HCT116 (cell line): ENCODE results near the gene TPRG1L. TPM values are rescaled to one million over a fixed set of nuclear protein-coding genes. Genes with fewer than 3 reads are reported as not detected.

Source experiments
- ATAC-seq: fragments of 200-7000 bp; cut with Tn5 transposase; 2 replicates; pipeline ENCODE4 v1.9.1; 2020; ENCODE audit warnings: mild to moderate bottlenecking, moderate library complexity
- BruUV-seq: library from RNA; stranded (reverse); fragments of 400-500 nt; replicated peaks from 2 replicates; lab custom pipeline; 2021; lab: Mats Ljungman, UMichigan
- CTCF ChIA-PET: fragments of 300-600 bp; sonication (Branson Sonifier 250); formaldehyde crosslinking; loops from one replicate; lab custom pipeline; 2021; ENCODE audit warnings: antibody characterized with exemption; lab: Charles Lee
- POLR2A ChIA-PET: fragments of 300-600, 350-600 bp; sonication (Branson Sonifier 250); formaldehyde crosslinking; loops from one replicate; lab custom pipeline; 2021; ENCODE audit warnings: antibody characterized with exemption; lab: Charles Lee
- RAD21 ChIA-PET, 2 experiments: fragments of 300-600 bp; sonication (Branson Sonifier 250); formaldehyde crosslinking; loops; one replicate each; lab custom pipeline; 2023; ENCODE audit warnings: low total read pairs in 2 of 2; ENCODE audit not compliant: uncharacterized antibody in 2 of 2, unreplicated experiment in 2 of 2, low non-redundant PET in 1 of 2; lab: Charles Lee
- DNase-seq: peaks from one replicate; pipeline ENCODE4 v3.0.0-alpha.2; 2010; ENCODE audit warnings: low read depth, low spot score
- H2AFZ ChIP-seq: fragments of 200-600 bp; shearing (Covaris generic), sonication (generic); 2 replicates; pipeline ENCODE4 v1.6.1; 2017; ENCODE audit warnings: low read depth, mixed run types, mixed read lengths, antibody characterized with exemption, low read length; ENCODE audit not compliant: poor library complexity, severe bottlenecking
- H3K27ac ChIP-seq: 2 replicates; pipeline ENCODE4 v1.5.1; 2012; ENCODE audit warnings: low read depth, low read length
- H3K27me3 ChIP-seq: fragments of 200-600 bp; sonication (generic); 2 replicates; pipeline ENCODE4 v1.6.1; 2016; ENCODE audit warnings: mixed run types, low read length, mixed read lengths; ENCODE audit not compliant: insufficient read depth
- H3K36me3 ChIP-seq, 2 experiments: fragments of 200-500 bp in 1 of 2; fragments of 200-600 bp in 1 of 2; sonication (Bioruptor generic) in 1 of 2; sonication (generic) in 1 of 2; 2 replicates each; pipeline versions ENCODE4 v1.5.1 to v1.6.1; 2014 to 2016; ENCODE audit warnings: low read length in 2 of 2, inconsistent platforms in 1 of 2, mixed read lengths in 1 of 2, mixed run types in 1 of 2; ENCODE audit not compliant: insufficient read depth in 2 of 2, control insufficient read depth in 1 of 2
- H3K4me1 ChIP-seq, 2 experiments: fragments of 200-600 bp in 1 of 2; sonication (generic) in 1 of 2; 2 replicates each; pipeline versions ENCODE4 v1.5.1 to v1.6.1; 2012 to 2017; ENCODE audit warnings: low read length in 2 of 2, inconsistent platforms in 1 of 2, mild to moderate bottlenecking in 1 of 2, mixed read lengths in 1 of 2, mixed run types in 1 of 2, moderate library complexity in 1 of 2; ENCODE audit not compliant: insufficient read depth in 2 of 2, control insufficient read depth in 1 of 2
- H3K4me2 ChIP-seq: fragments of 200-600 bp; sonication (generic); 2 replicates; pipeline ENCODE4 v1.6.1; 2017; ENCODE audit warnings: mixed run types, low read length, mixed read lengths
- H3K4me3 ChIP-seq, 2 experiments: fragments of 200-600 bp in 1 of 2; sonication (generic) in 1 of 2; replicated peaks in 1 of 2; 2 replicates each; pipeline ENCODE4 v1.5.1; 2011 to 2016; ENCODE audit warnings: low read length in 2 of 2, control low read depth in 1 of 2, low read depth in 1 of 2, mild to moderate bottlenecking in 1 of 2, mixed read lengths in 1 of 2, mixed run types in 1 of 2
- H3K79me2 ChIP-seq: fragments of 200-600 bp; sonication (generic); 2 replicates; pipeline ENCODE4 v1.6.1; 2017; ENCODE audit warnings: mild to moderate bottlenecking, mixed run types, low read length, moderate library complexity, mixed read lengths; ENCODE audit not compliant: insufficient read depth
- H3K9ac ChIP-seq: fragments of 200-600 bp; sonication (generic); 2 replicates; pipeline ENCODE4 v1.6.1; 2016; ENCODE audit warnings: low read length, mixed read lengths
- H3K9me2 ChIP-seq: fragments of 200-600 bp; sonication (generic), shearing (Covaris generic); 2 replicates; pipeline ENCODE4 v1.6.1; 2017; ENCODE audit warnings: mixed run types, mild to moderate bottlenecking, moderate library complexity; ENCODE audit not compliant: insufficient read depth
- H3K9me3 ChIP-seq, 2 experiments: fragments of 200-500 bp in 1 of 2; fragments of 200-600 bp in 1 of 2; sonication (Bioruptor generic) in 1 of 2; sonication (generic) in 1 of 2; 2 replicates each; pipeline ENCODE4 v1.6.1; 2014 to 2017; ENCODE audit warnings: low read length in 2 of 2, mixed read lengths in 2 of 2, inconsistent platforms in 1 of 2, low read depth in 1 of 2, mild to moderate bottlenecking in 1 of 2, mixed run types in 1 of 2, moderate library complexity in 1 of 2; ENCODE audit not compliant: control insufficient read depth in 1 of 2, insufficient read depth in 1 of 2
- H4K20me1 ChIP-seq: fragments of 200-600 bp; sonication (generic), shearing (Covaris generic); 2 replicates; pipeline ENCODE4 v1.6.1; 2017; ENCODE audit warnings: mixed run types, mild to moderate bottlenecking, moderate library complexity; ENCODE audit not compliant: insufficient read depth
- ATF3 ChIP-seq: IDR thresholded peaks from 2 replicates; pipeline ENCODE4 v1.6.1; 2012
- CBX3 ChIP-seq: IDR thresholded peaks from 2 replicates; pipeline ENCODE4 v1.6.1; 2012; ENCODE audit warnings: low read depth
- CEBPB ChIP-seq: IDR thresholded peaks from 2 replicates; pipeline ENCODE4 v1.6.1; 2012; ENCODE audit warnings: low read depth
- CTCF ChIP-seq, 3 experiments: fragments of 200-600 bp in 1 of 3; sonication (generic) in 1 of 3; IDR thresholded peaks in 2 of 3; conservative IDR thresholded peaks in 1 of 3; 2 replicates each; pipeline ENCODE4 v1.5.1; 2012 to 2017; ENCODE audit warnings: low read depth in 2 of 3, low read length in 2 of 3, antibody characterized with exemption in 1 of 3, borderline replicate concordance in 1 of 3, control low read depth in 1 of 3, mild to moderate bottlenecking in 1 of 3, mixed read lengths in 1 of 3, mixed run types in 1 of 3, moderate library complexity in 1 of 3; ENCODE audit not compliant: insufficient read depth in 1 of 3
- EGR1 ChIP-seq: IDR thresholded peaks from 2 replicates; pipeline ENCODE4 v1.6.1; 2012; ENCODE audit warnings: low read depth
- ELF1 ChIP-seq: IDR thresholded peaks from 2 replicates; pipeline ENCODE4 v1.6.1; 2012; ENCODE audit warnings: low read depth, borderline replicate concordance
- EZH2phosphoT487 ChIP-seq: fragments of 200-600 bp; IDR thresholded peaks from 2 replicates; pipeline ENCODE4 v1.6.1; 2018; ENCODE audit warnings: antibody characterized with exemption, borderline replicate concordance
- FOSL1 ChIP-seq: IDR thresholded peaks from 2 replicates; pipeline ENCODE4 v1.6.1; 2012; ENCODE audit warnings: low read depth
- JUND ChIP-seq: IDR thresholded peaks from 2 replicates; pipeline ENCODE4 v1.6.1; 2012
- POLR2A ChIP-seq: IDR thresholded peaks from 2 replicates; pipeline ENCODE4 v1.7.0; 2011; ENCODE audit warnings: borderline replicate concordance; ENCODE audit not compliant: insufficient read depth, insufficient read length; ENCODE audit errors: extremely low read depth
- POLR2AphosphoS5 ChIP-seq: IDR thresholded peaks from 2 replicates; pipeline ENCODE4 v1.6.1; 2011; ENCODE audit warnings: mild to moderate bottlenecking, low read depth, low read length, moderate library complexity
- RAD21 ChIP-seq: IDR thresholded peaks from 2 replicates; pipeline ENCODE4 v1.6.1; 2012; ENCODE audit warnings: low read depth, mild to moderate bottlenecking
- SIN3A ChIP-seq: IDR thresholded peaks from 2 replicates; pipeline ENCODE4 v1.6.1; 2012; ENCODE audit warnings: low read depth
- YY1 ChIP-seq: IDR thresholded peaks from 2 replicates; pipeline ENCODE4 v1.6.1; 2011; ENCODE audit warnings: low read length, low read depth, moderate library complexity, mild to moderate bottlenecking; ENCODE audit not compliant: insufficient replicate concordance; ENCODE audit errors: extremely low read depth
- ZFX ChIP-seq: fragments of 450-650 bp; IDR thresholded peaks from 2 replicates; pipeline ENCODE4 v1.6.1; 2017
- ZNF274 ChIP-seq: fragments of 200-500 bp; sonication (Bioruptor generic); IDR thresholded peaks from 2 replicates; pipeline ENCODE4 v1.6.1; 2014; ENCODE audit warnings: mild to moderate bottlenecking, low read depth, low read length, inconsistent platforms
- intact Hi-C: fragments of 100-400 bp; cut with micrococcal nuclease; formaldehyde crosslinking; loops from 2 replicates; pipeline ENCODE4 v1.10.0; 2022
- total RNA-seq: library from RNA; stranded (reverse); gene quantifications from one replicate; pipeline ENCODE4 v1.2.1, GENCODE V29; 2021; ENCODE audit not compliant: unreplicated experiment
- TF ChIP-seq, protein P1 (sequence below): IDR thresholded peaks from 2 replicates; pipeline ENCODE4 v1.6.1; 2012
- TF ChIP-seq, protein P2 (sequence below): IDR thresholded peaks from 2 replicates; pipeline ENCODE4 v1.6.1; 2011; ENCODE audit warnings: mild to moderate bottlenecking, low read length, moderate library complexity; ENCODE audit not compliant: insufficient replicate concordance; ENCODE audit errors: extremely low read depth

The TPRG1L gene
- total RNA-seq, 1 experiment from 2014 or later: 25.6 TPM

- Histone ChIP-seq H2AFZ (no peak overlapping the region), H3K4me1 (peaks cover 14 to 23% of the 10 kb centered on the region in 2 experiments), H3K79me2 (peaks cover 62% of the 10 kb centered on the region), H3K4me3 (no peak overlapping the region), H3K9me2 (no peaks in the 10 kb centered on the region), H3K36me3 (no peaks in the 10 kb centered on the region), H3K27me3 (no peaks in the 10 kb centered on the region), H4K20me1 (no peaks in the 10 kb centered on the region), H3K27ac (no peak overlapping the region), H3K9me3 (no peaks in the 10 kb centered on the region), H3K9ac (no peak overlapping the region), H3K4me2 (no peak overlapping the region)
- TF ChIP-seq JUND (no peak), CEBPB (no peak), CTCF (IDR thresholded peaks at IDR 0.05 in 2 of 3, conservative IDR thresholded peaks at IDR 0.05 in 1 of 3; ENCODE audit: borderline replicate concordance in 1 of 3, insufficient read depth in 1 of 3, low read depth in 2 of 3, low read length in 2 of 3) (no peak), EGR1 (no peak), EZH2phosphoT487 (no peak), ELF1 (no peak), SIN3A (no peak), POLR2AphosphoS5 (no peak), CBX3 (no peak), ZNF274 (no peak), YY1 (no peak), ZFX (no peak), RAD21 (no peak), POLR2A (no peak), ATF3 (no peak), FOSL1 (no peak)
- TF ChIP-seq, protein P1, sequence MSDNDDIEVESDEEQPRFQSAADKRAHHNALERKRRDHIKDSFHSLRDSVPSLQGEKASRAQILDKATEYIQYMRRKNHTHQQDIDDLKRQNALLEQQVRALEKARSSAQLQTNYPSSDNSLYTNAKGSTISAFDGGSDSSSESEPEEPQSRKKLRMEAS: no peak
- TF ChIP-seq, protein P2, sequence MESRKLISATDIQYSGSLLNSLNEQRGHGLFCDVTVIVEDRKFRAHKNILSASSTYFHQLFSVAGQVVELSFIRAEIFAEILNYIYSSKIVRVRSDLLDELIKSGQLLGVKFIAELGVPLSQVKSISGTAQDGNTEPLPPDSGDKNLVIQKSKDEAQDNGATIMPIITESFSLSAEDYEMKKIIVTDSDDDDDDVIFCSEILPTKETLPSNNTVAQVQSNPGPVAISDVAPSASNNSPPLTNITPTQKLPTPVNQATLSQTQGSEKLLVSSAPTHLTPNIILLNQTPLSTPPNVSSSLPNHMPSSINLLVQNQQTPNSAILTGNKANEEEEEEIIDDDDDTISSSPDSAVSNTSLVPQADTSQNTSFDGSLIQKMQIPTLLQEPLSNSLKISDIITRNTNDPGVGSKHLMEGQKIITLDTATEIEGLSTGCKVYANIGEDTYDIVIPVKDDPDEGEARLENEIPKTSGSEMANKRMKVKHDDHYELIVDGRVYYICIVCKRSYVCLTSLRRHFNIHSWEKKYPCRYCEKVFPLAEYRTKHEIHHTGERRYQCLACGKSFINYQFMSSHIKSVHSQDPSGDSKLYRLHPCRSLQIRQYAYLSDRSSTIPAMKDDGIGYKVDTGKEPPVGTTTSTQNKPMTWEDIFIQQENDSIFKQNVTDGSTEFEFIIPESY: no peak
- no peak for DNase-seq
- ChIA-PET POLR2A (no interaction called here), CTCF (no interaction called here), RAD21 (no interaction called here)
- no peak for ATAC-seq
- intact Hi-C loops: no loop called here
- no TSS peak for BruUV-seq
Observed at GRCh38 chr1:3654549-3655281, 29.9 kb downstream of the TPRG1L start.
